ENCODE data around the gene SCGB1C1. TPM values are rescaled to one million over a fixed set of nuclear protein-coding genes. Genes with fewer than 3 reads are reported as not detected.
"Not testable (repeated sequence)": the region's sequence is repeated elsewhere in the genome, so short reads cannot be mapped to it uniquely, and the experiment has no call there.

Gene SCGB1C1
- total RNA-seq, 1 experiment from 2014 or later = not detected

- no peak for DNase-seq (ENCODE audit: low read depth, low spot score)
- in situ Hi-C loops (cut with HindIII; ENCODE audit: low pct_unique_long_range_greater_than_20kb, low sequenced_read_pairs) = no loop called here
Observed at GRCh38 chr11:230431-230830, 37.6 kb downstream of the SCGB1C1 start.

DNA sequence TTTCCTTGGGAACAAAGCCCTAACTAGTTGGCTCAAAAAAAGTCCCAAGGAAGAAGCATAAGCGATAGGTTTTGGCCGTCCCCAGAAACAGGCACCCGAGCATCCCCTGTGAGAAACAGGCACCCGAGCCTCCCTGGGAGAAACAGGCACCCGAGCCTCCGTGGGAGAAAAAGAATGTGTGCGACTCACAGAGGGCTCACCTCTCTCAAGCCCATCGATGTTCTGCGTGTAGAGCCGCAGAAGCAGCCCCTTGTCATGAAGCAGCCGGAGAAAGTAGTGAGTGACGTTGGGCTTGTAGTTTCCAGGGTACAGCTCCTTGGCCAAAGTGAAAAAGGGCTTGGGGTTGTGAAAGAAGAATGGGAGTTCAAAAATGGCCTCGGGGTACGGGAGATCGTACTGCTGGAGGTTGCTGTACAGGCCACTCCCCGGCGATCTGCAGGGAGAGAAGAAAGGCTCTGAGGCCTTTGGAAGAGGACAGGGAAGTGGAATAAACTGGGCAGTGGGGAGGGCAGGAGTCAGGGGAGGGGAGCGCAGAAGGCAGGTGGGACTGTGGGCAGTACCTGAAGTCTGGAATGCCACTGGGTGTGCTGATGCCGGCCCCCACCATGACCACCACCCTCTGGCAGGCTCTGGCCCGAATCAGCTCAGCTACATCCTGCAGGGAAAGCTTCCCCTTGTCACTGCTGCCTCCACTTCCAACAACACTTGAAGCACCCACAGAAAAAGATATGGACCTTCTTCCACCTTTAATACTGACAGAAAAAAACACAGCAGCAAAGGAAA lies 40.1 kb downstream of the SCGB1C1 start:
- in situ Hi-C loops (cut with HindIII; ENCODE audit: low pct_unique_long_range_greater_than_20kb, low sequenced_read_pairs) = no loop called here
- no peak for DNase-seq (ENCODE audit: low read depth, low spot score)

DNA sequence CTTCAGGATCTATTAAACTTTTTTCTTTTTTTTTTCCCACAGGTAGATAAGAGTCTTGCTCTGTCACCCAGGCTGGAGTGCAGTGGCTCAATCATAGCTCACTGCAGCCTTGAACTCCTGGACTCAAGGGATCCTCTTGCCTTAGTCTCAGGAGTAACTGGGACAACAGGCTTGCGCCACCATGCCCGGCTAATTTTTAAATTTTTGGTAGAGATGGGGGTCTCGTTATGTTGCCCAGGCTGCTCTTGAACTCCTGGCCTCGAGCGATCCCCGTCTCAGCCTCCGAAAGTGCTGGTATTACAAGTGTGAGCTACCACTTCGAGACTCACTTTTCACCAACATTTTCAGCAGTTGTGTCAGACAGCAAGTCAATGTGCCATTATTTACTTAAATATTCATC lies 42.3 kb downstream of the SCGB1C1 start:
- no peak for DNase-seq (ENCODE audit: low read depth, low spot score)
- in situ Hi-C loops (cut with HindIII; ENCODE audit: low pct_unique_long_range_greater_than_20kb, low sequenced_read_pairs) = no loop called here

DNA sequence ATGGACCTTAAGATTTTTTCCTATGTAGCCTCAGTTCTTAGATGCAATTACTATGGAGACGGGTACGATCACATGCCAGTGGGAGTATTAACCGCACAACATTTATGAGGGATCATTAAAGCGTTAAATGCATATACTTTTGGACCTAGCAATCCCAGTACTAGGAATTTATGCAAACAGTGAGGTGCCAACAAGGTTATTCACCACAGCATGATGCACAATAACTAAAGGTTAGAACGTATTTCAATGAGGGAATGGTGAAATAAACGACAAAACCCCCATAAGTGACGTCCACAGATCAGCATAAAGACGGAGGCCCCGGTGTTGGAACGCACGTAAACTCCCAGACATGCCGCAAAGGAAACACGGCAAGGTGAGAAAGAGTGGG lies 42.7 kb downstream of the SCGB1C1 start:
- DNase-seq (ENCODE audit: low read depth, low spot score) = no peak
- in situ Hi-C loops (cut with HindIII; ENCODE audit: low pct_unique_long_range_greater_than_20kb, low sequenced_read_pairs) = no loop called here

GRCh38 chr11:235997-236773 lies 43.3 kb downstream of the SCGB1C1 start, which contains the start of gene SIRT3:
SIRT3 (minus strand) TSS chr11:236342; CDS start chr11:236328, 14 bp downstream.
- DNase-seq (ENCODE audit: low read depth, low spot score) = peak; percentile 82
- in situ Hi-C loops (cut with HindIII; ENCODE audit: low pct_unique_long_range_greater_than_20kb, low sequenced_read_pairs) = no loop called here

GRCh38 chr11:236774-237767 lies 44.2 kb downstream of the SCGB1C1 start, which contains the start of gene PSMD13:
PSMD13 (plus strand) TSS chr11:236976; CDS start chr11:237050, 74 bp downstream.
- in situ Hi-C loops (cut with HindIII; ENCODE audit: low pct_unique_long_range_greater_than_20kb, low sequenced_read_pairs) = no loop called here
- peak; percentile 80 for DNase-seq (ENCODE audit: low read depth, low spot score)

DNA sequence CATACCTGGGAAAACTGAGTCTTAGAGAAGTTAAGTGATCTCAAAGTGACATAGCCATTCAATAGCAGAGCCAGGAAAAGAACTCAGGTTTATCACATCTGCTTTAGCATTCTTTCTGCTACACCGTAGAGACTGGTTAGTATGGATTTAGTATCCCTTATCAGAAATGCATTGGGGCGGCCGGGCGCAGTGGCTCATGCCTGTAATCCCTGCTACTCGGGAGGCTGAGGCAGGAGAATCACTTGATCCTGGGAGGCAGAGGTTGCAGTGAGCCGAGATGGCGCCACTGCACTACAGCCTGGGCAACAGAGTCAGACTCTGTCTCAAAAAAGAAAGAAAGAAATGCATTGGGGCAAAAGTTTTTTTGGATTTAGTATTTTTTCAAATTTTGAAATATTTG lies 45.5 kb downstream of the SCGB1C1 start:
- DNase-seq (ENCODE audit: low read depth, low spot score); in situ Hi-C loops (cut with HindIII; ENCODE audit: low pct_unique_long_range_greater_than_20kb, low sequenced_read_pairs): not testable (repeated sequence)

DNA sequence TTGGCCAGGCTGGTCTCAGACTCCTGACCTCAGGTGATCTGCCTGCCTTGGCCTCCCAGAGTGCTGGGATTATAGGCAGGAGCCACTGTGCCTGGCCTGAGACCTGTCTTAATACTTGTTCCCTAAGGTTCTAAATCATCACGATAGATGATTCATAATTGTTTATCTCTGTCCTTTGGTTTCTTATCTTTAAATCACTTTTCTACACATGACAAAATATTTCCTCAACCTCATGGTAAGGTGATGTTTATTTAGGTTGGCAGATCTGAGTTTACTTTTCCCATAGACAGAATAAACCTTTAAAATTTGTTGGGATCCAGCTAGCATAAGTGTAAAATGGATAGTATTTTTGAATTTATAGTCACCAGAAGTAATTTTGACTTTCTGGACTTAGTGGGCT lies 47.4 kb downstream of the SCGB1C1 start:
- no peak for DNase-seq (ENCODE audit: low read depth, low spot score)
- in situ Hi-C loops (cut with HindIII; ENCODE audit: low pct_unique_long_range_greater_than_20kb, low sequenced_read_pairs) = no loop called here

DNA sequence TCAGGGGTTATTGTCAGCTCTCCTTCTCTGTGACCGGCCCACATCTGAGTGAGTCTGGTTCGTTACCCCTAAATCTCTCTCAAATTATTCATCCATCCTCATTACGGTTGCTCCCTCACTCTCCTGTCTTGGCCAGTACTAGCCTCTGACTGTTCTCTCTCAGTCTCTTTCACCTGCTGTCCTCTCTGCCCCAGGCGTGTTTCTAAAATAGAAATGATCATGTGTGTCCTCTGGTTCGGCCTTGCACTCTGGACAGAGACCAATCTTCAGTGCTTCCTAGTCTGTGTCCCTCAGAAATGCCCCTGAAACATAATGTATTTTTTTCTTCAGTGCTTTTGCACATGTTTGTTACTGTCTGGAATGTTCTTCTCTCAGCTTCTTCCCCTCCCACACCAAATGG lies 48.8 kb downstream of the SCGB1C1 start:
- in situ Hi-C loops (cut with HindIII; ENCODE audit: low pct_unique_long_range_greater_than_20kb, low sequenced_read_pairs) = no loop called here
- DNase-seq (ENCODE audit: low read depth, low spot score) = no peak

Small RNA genes within 50 kb of the gene (small RNA-seq; reads per million reads assigned to genes)
- gene RNU6-447P = 0 reads per million in 2 experiments

Other genes with a start within 250 kb of the SCGB1C1 start
- 15.5 and 16.3 TPM in 2 replicates for gene BET1L, start 14.3 kb downstream of the SCGB1C1 start, total RNA-seq (2014; rRNA removed; shearing (Covaris generic))
- 93.8 and 117 TPM in 2 replicates for gene RIC8A, start 14.6 kb downstream of the SCGB1C1 start, total RNA-seq (2014; rRNA removed; shearing (Covaris generic))
- 8.4 and 8.8 TPM in 2 replicates for gene SIRT3, start 43.3 kb downstream of the SCGB1C1 start, total RNA-seq (2014; rRNA removed; shearing (Covaris generic))
- 133 and 140 TPM in 2 replicates for gene PSMD13, start 43.9 kb downstream of the SCGB1C1 start, total RNA-seq (2014; rRNA removed; shearing (Covaris generic))
- gene NLRP6, start 85.3 kb downstream of the SCGB1C1 start, total RNA-seq (2014; rRNA removed; shearing (Covaris generic)) = 0.11 TPM in 1 of 2 replicates, not detected in the other
- 12.6 and 14.9 TPM in 2 replicates for gene PGGHG, start 96.0 kb downstream of the SCGB1C1 start, total RNA-seq (2014; rRNA removed; shearing (Covaris generic))
- gene IFITM5, start 106.4 kb downstream of the SCGB1C1 start, total RNA-seq (2014; rRNA removed; shearing (Covaris generic)) = not detected in 2 replicates
- gene IFITM2, start 114.7 kb downstream of the SCGB1C1 start, total RNA-seq (2014; rRNA removed; shearing (Covaris generic)) = 4.2 and 8.0 TPM in 2 replicates
- gene IFITM1, start 121.0 kb downstream of the SCGB1C1 start, total RNA-seq (2014; rRNA removed; shearing (Covaris generic)) = 0.32 and 0.79 TPM in 2 replicates
- 30.3 and 40.0 TPM in 2 replicates for gene IFITM3, start 127.8 kb downstream of the SCGB1C1 start, total RNA-seq (2014; rRNA removed; shearing (Covaris generic))
- 1.1 and 1.4 TPM in 2 replicates for gene B4GALNT4, start 176.4 kb downstream of the SCGB1C1 start, total RNA-seq (2014; rRNA removed; shearing (Covaris generic))
- not detected in 2 replicates for gene PKP3, start 201.1 kb downstream of the SCGB1C1 start, total RNA-seq (2014; rRNA removed; shearing (Covaris generic))
- gene SIGIRR, start 221.9 kb downstream of the SCGB1C1 start, total RNA-seq (2014; rRNA removed; shearing (Covaris generic)) = 23.4 and 25.6 TPM in 2 replicates
- not detected in 2 replicates for gene ANO9, start 248.9 kb downstream of the SCGB1C1 start, total RNA-seq (2014; rRNA removed; shearing (Covaris generic))

Measured in SK-MEL-5 (cell line).